H1 (cell line): ENCODE results near the gene LCNL1. TPM values are rescaled to one million over a fixed set of nuclear protein-coding genes. Genes with fewer than 3 reads are reported as not detected.

Experiments
- CTCF ChIA-PET: fragments of 300-600 bp; sonication (Branson Sonifier 250); formaldehyde crosslinking; loops from one replicate; lab custom pipeline; 2021; ENCODE audit not compliant: partially characterized antibody; lab: Charles Lee
- POLR2A ChIA-PET: fragments of 300-600 bp; sonication (Branson Sonifier 250); formaldehyde crosslinking; loops from one replicate; lab custom pipeline; 2021; ENCODE audit warnings: inconsistent platforms; ENCODE audit not compliant: partially characterized antibody; lab: Charles Lee
- DNase-seq, 2 experiments: peaks; one replicate each; pipeline versions ENCODE4 v3.0.0 to v3.0.0-alpha.2; 2010 to 2022; ENCODE audit warnings: low spot score in 2 of 2, low read depth in 1 of 2, mixed read lengths in 1 of 2
- FAIRE-seq: peaks from 2 replicates; lab custom pipeline; 2011; peaks lifted over from hg19 to GRCh38; lab: Jason Lieb, UNC
- H2AFZ ChIP-seq: 2 replicates; pipeline ENCODE4 v1.8.1; 2012; ENCODE audit warnings: low read length, inconsistent platforms
- H2AK5ac ChIP-seq: 2 replicates; pipeline ENCODE4 v1.6.1; 2013; ENCODE audit warnings: low read depth, low read length
- H2BK120ac ChIP-seq: replicated peaks from 2 replicates; pipeline ENCODE3; 2013; ENCODE audit warnings: low read depth, low read length, inconsistent platforms
- H2BK12ac ChIP-seq: 2 replicates; pipeline ENCODE4 v1.6.1; 2013; ENCODE audit warnings: low read depth, low read length
- H2BK15ac ChIP-seq: 2 replicates; pipeline ENCODE4 v1.6.1; 2013; ENCODE audit warnings: low read length
- H2BK20ac ChIP-seq: 2 replicates; pipeline ENCODE4 v1.6.1; 2013; ENCODE audit warnings: low read length
- H2BK5ac ChIP-seq: 2 replicates; pipeline ENCODE4 v1.6.1; 2013; ENCODE audit warnings: low read depth, low read length
- H3K14ac ChIP-seq: 2 replicates; pipeline ENCODE4 v1.6.1; 2013; ENCODE audit warnings: inconsistent platforms; ENCODE audit not compliant: insufficient read length
- H3K18ac ChIP-seq: 2 replicates; pipeline ENCODE4 v1.6.1; 2013; ENCODE audit warnings: low read length; ENCODE audit errors: extremely low read depth
- H3K23ac ChIP-seq: 2 replicates; pipeline ENCODE4 v1.6.1; 2013; ENCODE audit warnings: inconsistent platforms; ENCODE audit not compliant: insufficient read length
- H3K23me2 ChIP-seq: 2 replicates; pipeline ENCODE4 v1.6.1; 2013; ENCODE audit warnings: low read depth, low read length
- H3K27ac ChIP-seq: 2 replicates; pipeline ENCODE4 v1.6.1; 2011; ENCODE audit warnings: low read depth, low read length, inconsistent platforms
- H3K27me3 ChIP-seq, 4 experiments: replicated peaks in 1 of 4; 1 replicate in 1 of 4; 2 replicates in 3 of 4; pipeline versions ENCODE4 v1.6.1 to v1.8.1; 2011 to 2013; ENCODE audit warnings: low read length in 3 of 4, mild to moderate bottlenecking in 3 of 4, inconsistent platforms in 2 of 4, mixed read lengths in 2 of 4, moderate library complexity in 1 of 4; ENCODE audit not compliant: control insufficient read depth in 3 of 4, insufficient read depth in 3 of 4; ENCODE audit errors: extremely low read depth in 1 of 4
- H3K36me3 ChIP-seq, 4 experiments: 2 replicates each; pipeline versions ENCODE4 v1.6.1 to v1.8.1; 2011 to 2013; ENCODE audit warnings: mild to moderate bottlenecking in 4 of 4, low read length in 3 of 4, moderate library complexity in 2 of 4, control low read depth in 1 of 4, inconsistent platforms in 1 of 4; ENCODE audit not compliant: insufficient read depth in 4 of 4, control insufficient read depth in 2 of 4
- H3K4ac ChIP-seq: replicated peaks from 2 replicates; pipeline ENCODE3; 2013; ENCODE audit warnings: low read length, low read depth, mixed read lengths, inconsistent platforms; ENCODE audit not compliant: insufficient read length
- H3K4me1 ChIP-seq, 4 experiments: replicated peaks in 1 of 4; 1 replicate in 1 of 4; 2 replicates in 3 of 4; pipeline versions ENCODE4 v1.6.1 to v1.8.1; 2011 to 2013; ENCODE audit warnings: low read length in 3 of 4, inconsistent platforms in 2 of 4, mixed read lengths in 1 of 4; ENCODE audit not compliant: insufficient read depth in 4 of 4, control insufficient read depth in 3 of 4
- H3K4me2 ChIP-seq, 2 experiments: 2 replicates each; pipeline versions ENCODE4 v1.6.1 to v1.8.1; 2011 to 2013; ENCODE audit warnings: low read depth in 2 of 2, low read length in 2 of 2, control low read depth in 1 of 2, inconsistent platforms in 1 of 2, mild to moderate bottlenecking in 1 of 2; ENCODE audit not compliant: insufficient read depth in 1 of 2
- H3K4me3 ChIP-seq, 4 experiments: fragments of 200-600, 300-600 bp in 1 of 4; sonication (generic), shearing (Covaris generic), sonication (Bioruptor Twin) in 1 of 4; 2 replicates each; pipeline versions ENCODE4 v1.5.1 to v1.8.1; 2011 to 2016; ENCODE audit warnings: low read length in 4 of 4, low read depth in 3 of 4, control low read depth in 2 of 4, inconsistent platforms in 2 of 4, mild to moderate bottlenecking in 2 of 4, mixed read lengths in 1 of 4, moderate library complexity in 1 of 4; ENCODE audit not compliant: insufficient read depth in 2 of 4; ENCODE audit errors: extremely low read depth in 1 of 4
- H3K56ac ChIP-seq: replicated peaks from 2 replicates; pipeline ENCODE3; 2013; ENCODE audit warnings: low read depth, mild to moderate bottlenecking, mixed read lengths, low read length, inconsistent platforms; ENCODE audit not compliant: insufficient read length
- H3K79me1 ChIP-seq: 2 replicates; pipeline ENCODE4 v1.6.1; 2013; ENCODE audit warnings: low read depth, low read length, control low read depth
- H3K79me2 ChIP-seq, 2 experiments: 2 replicates each; pipeline versions ENCODE4 v1.6.1 to v1.8.1; 2012 to 2013; ENCODE audit warnings: low read length in 2 of 2, mild to moderate bottlenecking in 2 of 2, inconsistent platforms in 1 of 2; ENCODE audit not compliant: insufficient read depth in 2 of 2, control insufficient read depth in 1 of 2
- H3K9ac ChIP-seq, 4 experiments: replicated peaks in 1 of 4; 1 replicate in 1 of 4; 2 replicates in 3 of 4; pipeline versions ENCODE4 v1.6.1 to v1.8.1; 2011 to 2013; ENCODE audit warnings: low read depth in 3 of 4, low read length in 3 of 4, control low read depth in 2 of 4, mild to moderate bottlenecking in 2 of 4, moderate library complexity in 2 of 4, inconsistent platforms in 1 of 4; ENCODE audit errors: extremely low read depth in 1 of 4
- H3K9me3 ChIP-seq, 2 experiments: 2 replicates each; pipeline versions ENCODE4 v1.6.1 to v1.8.1; 2012 to 2013; ENCODE audit warnings: mild to moderate bottlenecking in 2 of 2, moderate library complexity in 2 of 2, control low read depth in 1 of 2, inconsistent platforms in 1 of 2, low read depth in 1 of 2, low read length in 1 of 2, mixed read lengths in 1 of 2; ENCODE audit not compliant: insufficient read depth in 2 of 2
- H4K20me1 ChIP-seq, 2 experiments: replicated peaks in 1 of 2; 2 replicates each; pipeline versions ENCODE3 to v1.8.1; 2011 to 2013; ENCODE audit warnings: inconsistent platforms in 2 of 2, low read length in 2 of 2, mild to moderate bottlenecking in 1 of 2; ENCODE audit not compliant: insufficient read depth in 2 of 2, control insufficient read depth in 1 of 2
- H4K5ac ChIP-seq: 2 replicates; pipeline ENCODE4 v1.6.1; 2013; ENCODE audit warnings: low read length, low read depth, mixed read lengths, inconsistent platforms; ENCODE audit not compliant: insufficient read length
- H4K8ac ChIP-seq: 2 replicates; pipeline ENCODE4 v1.8.0; 2013; ENCODE audit warnings: mild to moderate bottlenecking, moderate library complexity, low read length, inconsistent platforms; ENCODE audit not compliant: insufficient read depth; ENCODE audit errors: extremely low read depth
- H4K91ac ChIP-seq: replicated peaks from 2 replicates; pipeline ENCODE3; 2013; ENCODE audit warnings: low read length, mixed read lengths, inconsistent platforms; ENCODE audit not compliant: insufficient read length
- POLR2A ChIP-seq, 2 experiments: IDR thresholded peaks; 1 replicate in 1 of 2; 2 replicates in 1 of 2; pipeline ENCODE4 v1.6.1; 2011; ENCODE audit warnings: low read depth in 2 of 2, low read length in 2 of 2, mild to moderate bottlenecking in 2 of 2; ENCODE audit errors: control extremely low read depth in 1 of 2
- POU5F1 ChIP-seq: IDR thresholded peaks from 2 replicates; pipeline ENCODE4 v1.6.1; 2011; ENCODE audit warnings: low read depth, mild to moderate bottlenecking, low read length, moderate library complexity
- SIRT6 ChIP-seq: IDR thresholded peaks from one replicate; pipeline ENCODE4 v1.7.1; 2012; ENCODE audit warnings: low read length, inconsistent platforms
- SIX5 ChIP-seq: IDR thresholded peaks from 2 replicates; pipeline ENCODE4 v1.6.1; 2011; ENCODE audit warnings: mild to moderate bottlenecking, low read depth, low read length
- SUZ12 ChIP-seq: fragments of 200-600 bp; sonication (generic); IDR thresholded peaks from 2 replicates; pipeline ENCODE4 v1.6.1; 2012; ENCODE audit warnings: mild to moderate bottlenecking, inconsistent platforms, low read length, moderate library complexity, mixed read lengths
- TBP ChIP-seq: IDR thresholded peaks from 2 replicates; pipeline ENCODE4 v1.6.1; 2011; ENCODE audit warnings: low read depth, low read length, improper control_type of control experiment
- WGBS, 2 experiments: shearing (Covaris generic) in 1 of 2; methylation state at CpG; one replicate each; pipeline versions ENCODE4 v1.1.6 to v1.1.7; 2013 to 2015; ENCODE audit warnings: low lambda C conversion rate in 2 of 2, mixed read lengths in 2 of 2, inconsistent platforms in 1 of 2, low coverage in 1 of 2, missing lambda C conversion rate in 1 of 2; ENCODE audit not compliant: insufficient replicate concordance in 2 of 2, insufficient coverage in 1 of 2, insufficient read length in 1 of 2; ENCODE audit errors: extremely low coverage in 1 of 2, missing lambda C conversion rate in 1 of 2; 5-methylcytosine and 5-hydroxymethylcytosine counted together
- polyA plus RNA-seq, 7 experiments: library from polyadenylated mRNA; depleted of rRNA in 3 of 7; stranded (reverse) in 5 of 7; unstranded in 2 of 7; fragments of >200 nt in 5 of 7; fragments of 200-250 nt in 2 of 7; gene quantifications; 1 replicate in 5 of 7; 2 replicates in 1 of 7; 4 replicates in 1 of 7; pipeline versions ENCODE4 v1.2.1 to v1.2.3, GENCODE V29; 2011 to 2013; ENCODE audit warnings: missing spikeins in 2 of 7, mixed read lengths in 2 of 7
- total RNA-seq: library from RNA; stranded (reverse); fragmentation: NEBNext Ultra II Directional; extraction: Animal tissue kit (Norgen Biotek cat#: 25700); gene quantifications from 2 replicates; pipeline ENCODE4 v1.2.1, GENCODE V29; 2021

Gene LCNL1
- total and polyA plus RNA-seq, 2 of the 8 experiments (the other 6 are each of a cell fraction or from before 2014, with no cell fraction given): 0.11 TPM; not detected in 1

- Histone ChIP-seq H3K14ac (no peak overlapping the region), H3K27me3 (no peaks in the 10 kb centered on the region), H3K23me2 (peaks cover 3% of the 10 kb centered on the region; the same call in 1 of the 2 replicates), H4K5ac (peak overlapping the region; percentile 79), H3K9me3 (no peaks in the 10 kb centered on the region), H4K20me1 (no peaks in the 10 kb centered on the region), H3K27ac (peak overlapping the region; percentile 20; the same call in 1 of the 2 replicates), H3K9ac (peak overlapping the region in 3 of 4 experiments; percentile 38 to 56 (median 47); a peak in 5 of 7 replicates), H4K91ac (peak overlapping the region; percentile 89), H2BK15ac (no peak overlapping the region), H3K36me3 (no peaks in the 10 kb centered on the region), H3K4me2 (peak overlapping the region; percentile 35 to 86), H2BK20ac (no peak overlapping the region), H2BK12ac (no peak overlapping the region), H3K79me1 (no peaks in the 10 kb centered on the region), H3K4me3 (peak overlapping the region; percentile 36 to 55 (median 49)), H4K8ac (peak overlapping the region; percentile 68; the same call in 1 of the 2 replicates), H2BK5ac (peak overlapping the region; percentile 93; the same call in 1 of the 2 replicates), H3K79me2 (no peaks in the 10 kb centered on the region), H3K4me1 (peaks cover 0 to 19% (median 13%) of the 10 kb centered on the region in 4 experiments; a peak in 5 of 7 replicates), H3K4ac (peak overlapping the region; percentile 78), H3K56ac (peak overlapping the region; percentile 69), H2AK5ac (no peak overlapping the region), H2BK120ac (no peak overlapping the region), H2AFZ (no peak overlapping the region), H3K18ac (peak overlapping the region; percentile 71), H3K23ac (no peak overlapping the region)
- ChIA-PET CTCF (interaction anchor here (1.0 to 4.4 kb wide), 6 partner anchors 20 to 114 kb away, joined by 3 to 63 read pairs (median 16); partner anchors contain the start of gene PAXX), POLR2A (interaction anchor here (0.7 kb wide), 1 partner anchor 75 kb away, joined by 3 read pairs; no protein-coding TSS in a partner anchor)
- DNase-seq (no peak), FAIRE-seq (no peak)
- WGBS, 2 experiments: 32% methylated on average over 9 of the region's 22 CpGs; no CpG with 5 or more reads in 1 of the 2 experiments
- TF ChIP-seq POU5F1 (no peak), TBP (no peak), SIX5 (no peak), SIRT6 (no peak), SUZ12 (no peak), POLR2A (IDR thresholded peaks at IDR 0.05; ENCODE audit: control extremely low read depth in 1 of 2, low read depth in 2 of 2, low read length in 2 of 2) (no peak)
Observed at GRCh38 chr9:136949239-136949816, 33.5 kb upstream of the LCNL1 start.
